DND-41 (cell line): ENCODE results near the gene SLC22A1.

Experiments
- CTCF ChIP-seq: IDR thresholded peaks from 2 replicates; pipeline ENCODE4 v1.5.1; 2012; ENCODE audit warnings: borderline replicate concordance, low read length, moderate library complexity, mild to moderate bottlenecking; ENCODE audit not compliant: poor library complexity, severe bottlenecking; ENCODE audit errors: extremely low read depth
- EZH2 ChIP-seq: IDR thresholded peaks from 3 replicates; pipeline ENCODE4 v1.6.1; 2012; ENCODE audit warnings: borderline replicate concordance, low read depth, mild to moderate bottlenecking, moderate library complexity, low read length, inconsistent platforms; ENCODE audit not compliant: severe bottlenecking

- no peak for TF ChIP-seq EZH2
- TF ChIP-seq CTCF: no peak
These were observed 32.1 kb upstream of the SLC22A1 start for GRCh38 chr6:160089534-160089897.
